Fibroblast of villous mesenchyme (primary cell): Measurements from ENCODE around the gene CLDN5. TPM values are rescaled to one million over a fixed set of nuclear protein-coding genes. Genes with fewer than 3 reads are reported as not detected.

Source experiments
- DNase-seq: peaks from one replicate; pipeline ENCODE4 v3.0.0-alpha.2; 2010; ENCODE audit warnings: low read depth
- H3K4me3 ChIP-seq: 2 replicates; pipeline ENCODE4 v1.5.1; 2011; ENCODE audit warnings: low read depth, mild to moderate bottlenecking, low read length
- CTCF ChIP-seq: IDR thresholded peaks from 2 replicates; pipeline ENCODE4 v1.5.1; 2012; ENCODE audit warnings: low read depth, mild to moderate bottlenecking, low read length; ENCODE audit not compliant: insufficient read depth
- total RNA-seq: library from RNA; depleted of rRNA; stranded (reverse); fragments of >200 nt; gene quantifications from 2 replicates; pipeline ENCODE4 v1.2.3, GENCODE V29; 2012

CLDN5 gene
- total RNA-seq, 1 donor, result not detected

- no peak for TF ChIP-seq CTCF
Observed at GRCh38 chr22:19504900-19505734, 19.1 kb downstream of the CLDN5 start.

GRCh38 chr22:19503869-19504268, 20.3 kb downstream of the CLDN5 start:
- no peak overlapping the region for H3K4me3 ChIP-seq
- DNase-seq, result no peak
- no peak for TF ChIP-seq CTCF

More at GRCh38 chr22:19504900-19505734, 19.1 kb downstream of the CLDN5 start:
- no peak overlapping the region for H3K4me3 ChIP-seq
- no peak for DNase-seq

- no peak overlapping the region for H3K4me3 ChIP-seq
- no peak for DNase-seq
- TF ChIP-seq CTCF, result no peak
Observed at GRCh38 chr22:19503367-19503766, 20.8 kb downstream of the CLDN5 start.

- no peak for DNase-seq
- no peak for TF ChIP-seq CTCF
- no peak overlapping the region for H3K4me3 ChIP-seq
Observed at GRCh38 chr22:19501897-19502447, 22.2 kb downstream of the CLDN5 start.

- DNase-seq, result no peak
Observed at GRCh38 chr22:19499880-19500242, 24.3 kb downstream of the CLDN5 start.

GRCh38 chr22:19499236-19499879, 24.9 kb downstream of the CLDN5 start:
- no peak for TF ChIP-seq CTCF
- H3K4me3 ChIP-seq, result no peak overlapping the region
- no peak for DNase-seq

More at GRCh38 chr22:19499880-19500242, 24.3 kb downstream of the CLDN5 start:
- no peak overlapping the region for H3K4me3 ChIP-seq
- TF ChIP-seq CTCF, result no peak
